ENCODE measurements around the gene ARHGAP26. TPM values are rescaled to one million over a fixed set of nuclear protein-coding genes. Genes with fewer than 3 reads are reported as not detected.

ARHGAP26 gene
- total RNA-seq, 2 donors from 2014 or later, result 27.5 to 80.7 TPM

DNA sequence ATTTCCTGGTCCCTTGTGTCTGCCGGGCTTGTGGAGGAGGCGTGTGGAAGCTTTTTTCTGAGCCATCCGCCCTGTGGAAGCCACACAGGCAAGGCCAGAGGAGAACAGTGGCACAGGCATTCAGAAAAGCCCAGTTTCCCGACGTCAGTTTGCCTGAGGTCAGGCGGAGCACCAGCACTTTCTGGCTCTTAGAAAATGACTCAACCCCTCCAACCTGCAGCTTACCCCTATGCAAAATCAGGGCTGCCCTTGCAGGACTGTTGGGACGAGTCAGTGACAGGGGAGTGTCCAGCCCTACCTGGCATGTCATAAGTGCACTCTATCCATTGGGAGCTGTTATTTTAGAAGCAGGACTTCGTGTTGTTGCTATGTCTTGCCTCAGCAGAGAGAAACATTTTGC is 417.3 kb downstream of the ARHGAP26 start:
- H3K27me3 ChIP-seq (replicated peaks; ENCODE audit: insufficient read depth), result no peaks in the 10 kb centered on the region
- no peaks in the 10 kb centered on the region for H3K36me3 ChIP-seq
- H3K4me1 ChIP-seq (ENCODE audit: control insufficient read depth in 1 of 2, low read depth in 2 of 2), result peaks cover 12 to 34% of the 10 kb centered on the region in 2 donors
- H3K4me3 ChIP-seq, result no peak overlapping the region
- H3K9me3 ChIP-seq, result peaks cover 6% of the 10 kb centered on the region
- no peak for DNase-seq (ENCODE audit: low spot score)
- H3K27ac ChIP-seq, result no peak overlapping the region
- TF ChIP-seq, protein P1, sequence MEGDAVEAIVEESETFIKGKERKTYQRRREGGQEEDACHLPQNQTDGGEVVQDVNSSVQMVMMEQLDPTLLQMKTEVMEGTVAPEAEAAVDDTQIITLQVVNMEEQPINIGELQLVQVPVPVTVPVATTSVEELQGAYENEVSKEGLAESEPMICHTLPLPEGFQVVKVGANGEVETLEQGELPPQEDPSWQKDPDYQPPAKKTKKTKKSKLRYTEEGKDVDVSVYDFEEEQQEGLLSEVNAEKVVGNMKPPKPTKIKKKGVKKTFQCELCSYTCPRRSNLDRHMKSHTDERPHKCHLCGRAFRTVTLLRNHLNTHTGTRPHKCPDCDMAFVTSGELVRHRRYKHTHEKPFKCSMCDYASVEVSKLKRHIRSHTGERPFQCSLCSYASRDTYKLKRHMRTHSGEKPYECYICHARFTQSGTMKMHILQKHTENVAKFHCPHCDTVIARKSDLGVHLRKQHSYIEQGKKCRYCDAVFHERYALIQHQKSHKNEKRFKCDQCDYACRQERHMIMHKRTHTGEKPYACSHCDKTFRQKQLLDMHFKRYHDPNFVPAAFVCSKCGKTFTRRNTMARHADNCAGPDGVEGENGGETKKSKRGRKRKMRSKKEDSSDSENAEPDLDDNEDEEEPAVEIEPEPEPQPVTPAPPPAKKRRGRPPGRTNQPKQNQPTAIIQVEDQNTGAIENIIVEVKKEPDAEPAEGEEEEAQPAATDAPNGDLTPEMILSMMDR (IDR thresholded peaks at IDR 0.05), result no peak
- ATAC-seq (ENCODE audit: insufficient number of reproducible peaks, low FRiP score, low read depth), result no peak

DNA sequence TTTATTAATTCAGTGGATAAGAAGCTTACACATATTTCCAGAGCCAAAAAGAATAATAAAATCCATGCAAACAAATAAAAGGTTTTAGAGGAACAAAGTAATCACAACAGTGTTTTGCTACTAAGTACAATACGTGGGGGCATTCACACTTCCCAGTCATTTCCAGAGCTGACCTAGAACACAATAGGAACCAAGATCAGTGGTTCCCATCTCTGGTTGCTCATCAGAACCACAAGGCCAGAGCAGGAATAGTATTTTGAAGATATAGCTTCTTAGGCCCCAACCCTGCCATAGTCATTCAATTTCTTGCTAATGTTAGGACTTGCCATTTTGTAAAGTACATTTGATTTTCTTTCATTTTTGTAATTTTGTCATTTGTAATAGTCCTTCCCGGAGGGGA is 417.9 kb downstream of the ARHGAP26 start:
- no peak overlapping the region for H3K27ac ChIP-seq
- DNase-seq (ENCODE audit: low spot score) (no peak), ATAC-seq (ENCODE audit: insufficient number of reproducible peaks, low FRiP score, low read depth) (no peak)
- no peaks in the 10 kb centered on the region for H3K36me3 ChIP-seq
- TF ChIP-seq, protein P1 (IDR thresholded peaks at IDR 0.05), result no peak
- no peaks in the 10 kb centered on the region for H3K27me3 ChIP-seq (replicated peaks; ENCODE audit: insufficient read depth)
- H3K4me3 ChIP-seq, result no peak overlapping the region
- H3K4me1 ChIP-seq (ENCODE audit: control insufficient read depth in 1 of 2, low read depth in 2 of 2), result peaks cover 10 to 28% of the 10 kb centered on the region in 2 donors
- H3K9me3 ChIP-seq, result peaks cover 6% of the 10 kb centered on the region

DNA sequence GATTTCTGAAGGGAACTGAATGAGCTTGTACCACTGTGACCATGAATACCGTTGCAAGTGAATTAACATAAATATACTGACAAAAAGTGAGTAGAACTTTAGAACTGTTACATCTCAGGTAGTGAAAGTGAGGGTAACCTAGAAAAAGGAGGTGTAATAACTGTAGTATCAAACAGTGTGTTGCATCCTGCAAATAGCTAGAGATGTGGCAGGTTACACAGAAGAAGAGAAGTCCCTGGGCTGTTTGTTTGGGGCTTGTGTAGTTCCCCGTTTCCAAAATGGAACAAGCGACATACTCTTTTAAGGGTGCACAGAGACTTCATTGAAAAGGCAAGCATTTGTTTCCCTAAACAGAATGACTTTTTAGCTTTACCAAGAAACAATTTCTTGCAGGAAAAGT is 418.5 kb downstream of the ARHGAP26 start:
- H3K27me3 ChIP-seq (replicated peaks; ENCODE audit: insufficient read depth), result no peaks in the 10 kb centered on the region
- TF ChIP-seq, protein P1 (IDR thresholded peaks at IDR 0.05), result no peak
- H3K4me1 ChIP-seq (ENCODE audit: control insufficient read depth in 1 of 2, low read depth in 2 of 2), result peaks cover 6 to 22% of the 10 kb centered on the region in 2 donors
- ATAC-seq (ENCODE audit: insufficient number of reproducible peaks, low FRiP score, low read depth), result no peak
- H3K27ac ChIP-seq, result no peak overlapping the region
- peaks cover 6% of the 10 kb centered on the region for H3K9me3 ChIP-seq
- H3K4me3 ChIP-seq, result no peak overlapping the region
- DNase-seq (ENCODE audit: low spot score), result no peak
- no peaks in the 10 kb centered on the region for H3K36me3 ChIP-seq

DNA sequence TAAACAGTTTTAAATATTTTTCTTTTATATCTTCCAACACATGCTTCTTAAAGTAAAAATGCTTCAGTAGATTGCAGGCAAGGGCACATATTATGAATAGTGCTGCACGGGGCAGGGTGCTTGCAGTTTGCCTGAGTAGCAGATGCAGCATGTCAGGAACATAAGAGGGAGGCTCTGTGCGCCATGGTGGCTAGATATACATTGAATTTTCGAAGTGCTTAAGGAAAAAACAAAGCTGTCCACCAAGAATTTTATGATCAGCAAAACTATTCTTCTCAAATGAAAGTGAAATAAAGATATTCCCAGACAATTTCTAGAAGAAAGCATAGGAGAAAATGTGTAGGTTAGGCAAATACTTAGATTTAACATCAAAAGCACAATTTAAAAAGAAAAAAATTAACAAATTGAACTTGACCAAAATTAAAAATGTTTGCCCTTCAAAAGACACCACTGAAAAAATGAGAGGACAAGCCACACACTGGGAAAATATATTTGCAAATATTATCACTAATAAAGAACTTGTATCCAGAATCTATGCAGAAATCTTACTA is 420.2 kb downstream of the ARHGAP26 start:
- TF ChIP-seq, protein P1 (IDR thresholded peaks at IDR 0.05), result no peak
- no peak for ATAC-seq (ENCODE audit: insufficient number of reproducible peaks, low FRiP score, low read depth)

DNA sequence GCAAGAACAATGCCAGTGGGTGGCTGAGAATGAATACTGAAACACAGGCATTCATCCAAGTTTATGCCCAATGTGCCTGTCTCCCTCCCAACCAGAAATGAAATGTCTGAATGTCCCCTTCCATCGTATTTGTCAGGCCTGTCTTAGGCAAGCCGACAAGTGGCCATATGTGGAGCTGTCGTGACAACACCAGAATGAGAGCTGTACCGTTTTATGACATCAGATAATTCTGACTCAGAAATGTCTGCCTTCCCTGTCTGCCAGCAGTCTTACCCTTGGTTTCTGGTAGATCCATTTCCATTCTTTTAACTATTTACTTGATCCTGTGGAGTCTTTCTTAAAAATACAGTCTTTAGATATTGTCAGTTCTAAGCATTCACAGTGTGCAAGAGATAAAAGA is 421.5 kb downstream of the ARHGAP26 start:
- TF ChIP-seq, protein P1 (IDR thresholded peaks at IDR 0.05), result no peak
- peaks cover 2 to 9% of the 10 kb centered on the region in 2 donors for H3K4me1 ChIP-seq (ENCODE audit: control insufficient read depth in 1 of 2, low read depth in 2 of 2)
- no peak overlapping the region for H3K27ac ChIP-seq
- DNase-seq (ENCODE audit: low spot score) (no peak), ATAC-seq (ENCODE audit: insufficient number of reproducible peaks, low FRiP score, low read depth) (no peak)
- H3K9me3 ChIP-seq, result peaks cover 6% of the 10 kb centered on the region
- H3K4me3 ChIP-seq, result no peak overlapping the region
- no peaks in the 10 kb centered on the region for H3K27me3 ChIP-seq (replicated peaks; ENCODE audit: insufficient read depth)
- no peaks in the 10 kb centered on the region for H3K36me3 ChIP-seq

More for the DNA sequence above, 420.2 kb downstream of the ARHGAP26 start:
- DNase-seq (ENCODE audit: low spot score), result no peak
- Histone ChIP-seq H3K4me3 (no peak overlapping the region), H3K36me3 (no peaks in the 10 kb centered on the region), H3K4me1 (ENCODE audit: control insufficient read depth in 1 of 2, low read depth in 2 of 2) (peaks cover 6 to 15% of the 10 kb centered on the region in 2 donors), H3K27ac (no peak overlapping the region), H3K27me3 (replicated peaks; ENCODE audit: insufficient read depth) (no peaks in the 10 kb centered on the region), H3K9me3 (peaks cover 6% of the 10 kb centered on the region)

Measured in thoracic aorta (tissue), 2 donors.